ENCODE measurements around the gene FAAH. TPM values are rescaled to one million over a fixed set of nuclear protein-coding genes. Genes with fewer than 3 reads are reported as not detected.

The FAAH gene
- polyA plus RNA-seq, 1 of the 3 experiments (the other 2 are of a cell fraction) = 1.2 TPM

DNA sequence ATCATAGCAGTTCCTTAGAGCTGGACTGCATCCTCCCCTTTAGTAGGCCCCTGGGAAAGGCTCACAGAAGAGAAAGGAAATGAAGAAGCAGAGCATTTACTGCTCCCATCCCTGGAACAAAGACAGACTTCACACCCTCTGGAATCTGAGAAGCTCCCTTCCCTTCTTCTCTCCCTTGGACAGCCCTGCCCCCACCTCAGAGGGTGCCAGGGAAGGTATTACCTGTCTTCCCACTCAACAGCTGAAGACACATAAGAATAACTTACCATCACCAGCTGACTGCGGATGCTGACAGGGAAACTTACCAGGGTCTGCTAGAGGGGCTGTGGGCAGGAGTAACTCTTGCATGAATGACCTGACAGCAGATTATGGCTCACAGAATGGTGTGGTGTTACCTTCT, 14.1 kb upstream of the FAAH start:
- Histone ChIP-seq H3K4me3 (ENCODE audit: low read depth in 2 of 2, low read length in 1 of 2) (no peak overlapping the region), H4K20me1 (ENCODE audit: insufficient read depth) (no peaks in the 10 kb centered on the region), H3K9me2 (no peaks in the 10 kb centered on the region), H3K36me3 (replicated peaks in 1 of 2; ENCODE audit: control insufficient read depth in 1 of 2, insufficient read depth in 2 of 2, low read length in 1 of 2) (no peaks in the 10 kb centered on the region), H3K4me2 (no peak overlapping the region), H3F3A (replicated peaks; ENCODE audit: insufficient read depth) (no peaks in the 10 kb centered on the region), H3K9ac (no peak overlapping the region), H3K4me1 (ENCODE audit: control insufficient read depth in 1 of 2, insufficient read depth in 2 of 2, low read depth in 1 of 2, low read length in 1 of 2) (no peaks in the 10 kb centered on the region), H3K27me3 (ENCODE audit: insufficient read depth) (no peaks in the 10 kb centered on the region), H3K79me2 (ENCODE audit: insufficient read depth) (no peaks in the 10 kb centered on the region), H2AFZ (ENCODE audit: low read depth) (no peak overlapping the region), H3K27ac (ENCODE audit: low read depth in 2 of 2, low read length in 1 of 2) (no peak overlapping the region), H3K9me3 (no peaks in the 10 kb centered on the region)
- TF ChIP-seq TCF12 (IDR thresholded peaks at IDR 0.05) (no peak), RFX5 (IDR thresholded peaks at IDR 0.05; ENCODE audit: low read length) (no peak), GABPA (IDR thresholded peaks at IDR 0.05; ENCODE audit: low read depth) (no peak), RCOR1 (IDR thresholded peaks at IDR 0.05; ENCODE audit: low read length) (no peak)
- TF ChIP-seq, protein P1, sequence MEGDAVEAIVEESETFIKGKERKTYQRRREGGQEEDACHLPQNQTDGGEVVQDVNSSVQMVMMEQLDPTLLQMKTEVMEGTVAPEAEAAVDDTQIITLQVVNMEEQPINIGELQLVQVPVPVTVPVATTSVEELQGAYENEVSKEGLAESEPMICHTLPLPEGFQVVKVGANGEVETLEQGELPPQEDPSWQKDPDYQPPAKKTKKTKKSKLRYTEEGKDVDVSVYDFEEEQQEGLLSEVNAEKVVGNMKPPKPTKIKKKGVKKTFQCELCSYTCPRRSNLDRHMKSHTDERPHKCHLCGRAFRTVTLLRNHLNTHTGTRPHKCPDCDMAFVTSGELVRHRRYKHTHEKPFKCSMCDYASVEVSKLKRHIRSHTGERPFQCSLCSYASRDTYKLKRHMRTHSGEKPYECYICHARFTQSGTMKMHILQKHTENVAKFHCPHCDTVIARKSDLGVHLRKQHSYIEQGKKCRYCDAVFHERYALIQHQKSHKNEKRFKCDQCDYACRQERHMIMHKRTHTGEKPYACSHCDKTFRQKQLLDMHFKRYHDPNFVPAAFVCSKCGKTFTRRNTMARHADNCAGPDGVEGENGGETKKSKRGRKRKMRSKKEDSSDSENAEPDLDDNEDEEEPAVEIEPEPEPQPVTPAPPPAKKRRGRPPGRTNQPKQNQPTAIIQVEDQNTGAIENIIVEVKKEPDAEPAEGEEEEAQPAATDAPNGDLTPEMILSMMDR (IDR thresholded peaks at IDR 0.05) = no peak
- TF ChIP-seq, protein P2, sequence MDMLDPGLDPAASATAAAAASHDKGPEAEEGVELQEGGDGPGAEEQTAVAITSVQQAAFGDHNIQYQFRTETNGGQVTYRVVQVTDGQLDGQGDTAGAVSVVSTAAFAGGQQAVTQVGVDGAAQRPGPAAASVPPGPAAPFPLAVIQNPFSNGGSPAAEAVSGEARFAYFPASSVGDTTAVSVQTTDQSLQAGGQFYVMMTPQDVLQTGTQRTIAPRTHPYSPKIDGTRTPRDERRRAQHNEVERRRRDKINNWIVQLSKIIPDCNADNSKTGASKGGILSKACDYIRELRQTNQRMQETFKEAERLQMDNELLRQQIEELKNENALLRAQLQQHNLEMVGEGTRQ (IDR thresholded peaks at IDR 0.05; ENCODE audit: borderline replicate concordance, low read depth, low read length) = no peak
- ChIA-PET POLR2A (no interaction called here), CTCF (no interaction called here)
- no peak for DNase-seq
- 100% methylated on average over 1 of the region's 1 CpG for WGBS (ENCODE audit: low lambda C conversion rate)

DNA sequence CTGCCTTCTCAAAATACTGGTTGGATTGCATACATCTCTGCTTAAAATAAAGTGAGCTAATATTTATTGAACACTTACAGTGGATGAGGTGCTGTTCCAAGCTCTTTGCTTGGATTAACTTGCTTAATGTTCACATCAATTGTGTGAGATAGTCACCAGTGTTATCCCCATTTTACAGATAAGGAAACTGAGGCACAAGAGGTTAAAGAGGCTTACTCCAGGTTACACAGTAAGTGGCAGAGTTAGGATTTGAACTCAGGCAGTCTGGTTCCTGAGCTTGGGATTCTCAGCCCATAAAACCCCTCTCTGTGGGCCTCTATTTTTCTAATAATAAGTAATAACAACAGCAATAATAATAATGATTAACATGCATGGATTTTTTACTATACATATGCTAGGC, 13.6 kb upstream of the FAAH start:
- no peaks in the 10 kb centered on the region for H3K79me2 ChIP-seq (ENCODE audit: insufficient read depth)
- no peaks in the 10 kb centered on the region for H3K36me3 ChIP-seq (replicated peaks in 1 of 2; ENCODE audit: control insufficient read depth in 1 of 2, insufficient read depth in 2 of 2, low read length in 1 of 2)
- CTCF ChIA-PET = no interaction called here
- no peak overlapping the region for H2AFZ ChIP-seq (ENCODE audit: low read depth)
- no peaks in the 10 kb centered on the region for H3K9me2 ChIP-seq
- no peak overlapping the region for H3K27ac ChIP-seq (ENCODE audit: low read depth in 2 of 2, low read length in 1 of 2)
- POLR2A ChIA-PET = no interaction called here
- H3K9ac ChIP-seq = no peak overlapping the region
- no peaks in the 10 kb centered on the region for H3F3A ChIP-seq (replicated peaks; ENCODE audit: insufficient read depth)
- DNase-seq = no peak
- H3K27me3 ChIP-seq (ENCODE audit: insufficient read depth) = no peaks in the 10 kb centered on the region
- H3K4me1 ChIP-seq (ENCODE audit: control insufficient read depth in 1 of 2, insufficient read depth in 2 of 2, low read depth in 1 of 2, low read length in 1 of 2) = no peaks in the 10 kb centered on the region
- no peak overlapping the region for H3K4me3 ChIP-seq (ENCODE audit: low read depth in 2 of 2, low read length in 1 of 2)
- no peak overlapping the region for H3K4me2 ChIP-seq
- H4K20me1 ChIP-seq (ENCODE audit: insufficient read depth) = no peaks in the 10 kb centered on the region
- H3K9me3 ChIP-seq = no peaks in the 10 kb centered on the region
- TF ChIP-seq GABPA (IDR thresholded peaks at IDR 0.05; ENCODE audit: low read depth) (no peak), TAF1 (IDR thresholded peaks at IDR 0.05; ENCODE audit: borderline replicate concordance, low read depth, low read length) (no peak), TCF12 (IDR thresholded peaks at IDR 0.05) (no peak), RAD21 (IDR thresholded peaks at IDR 0.05; ENCODE audit: low read length) (no peak), FOXM1 (IDR thresholded peaks at IDR 0.05; ENCODE audit: low read depth) (no peak)
- TF ChIP-seq, protein P1 (IDR thresholded peaks at IDR 0.05) = no peak
- TF ChIP-seq, protein P2 (IDR thresholded peaks at IDR 0.05; ENCODE audit: borderline replicate concordance, low read depth, low read length) = no peak
